Measurements from ENCODE around the gene SGSH. TPM values are rescaled to one million over a fixed set of nuclear protein-coding genes. Genes with fewer than 3 reads are reported as not detected.

SGSH gene
- total RNA-seq, 1 experiment from 2014 or later = 33.4 TPM

GRCh38 chr17:80227156-80227555 is 7.0 kb upstream of the SGSH start:
- CTCF ChIA-PET = no interaction called here
- POLR2A ChIA-PET (ENCODE audit: low non-redundant PET) = no interaction called here
- Histone ChIP-seq H3K27ac (ENCODE audit: low read depth, low read length, poor library complexity, severe bottlenecking) (no peak overlapping the region), H3K36me3 (ENCODE audit: insufficient read depth, low read length, poor library complexity, severe bottlenecking) (no peaks in the 10 kb centered on the region), H3K4me1 (ENCODE audit: insufficient read depth, low read length, poor library complexity, severe bottlenecking) (no peaks in the 10 kb centered on the region), H3K4me3 (ENCODE audit: low read depth, low read length, poor library complexity, severe bottlenecking) (no peak overlapping the region), H3K27me3 (replicated peaks; ENCODE audit: insufficient read depth, low read depth, low read length, poor library complexity) (no peaks in the 10 kb centered on the region), H3K9me3 (ENCODE audit: low read depth, low read length, poor library complexity, severe bottlenecking) (peaks cover 6% of the 10 kb centered on the region)
- no peak for DNase-seq (ENCODE audit: low spot score)
- BruUV-seq (replicated peaks) = no TSS peak
- intact Hi-C loops (cut with micrococcal nuclease; ENCODE audit: unreplicated experiment) = no loop called here
- TF ChIP-seq EZH2 (IDR thresholded peaks at IDR 0.05; ENCODE audit: borderline replicate concordance, low read depth, low read length, poor library complexity, severe bottlenecking) (no peak), CTCF (conservative IDR thresholded peaks at IDR 0.05; ENCODE audit: low read depth, low read length) (no peak)

GRCh38 chr17:80225230-80225629 is 5.1 kb upstream of the SGSH start:
- no peak for DNase-seq (ENCODE audit: low spot score)
- Histone ChIP-seq H3K36me3 (ENCODE audit: insufficient read depth, low read length, poor library complexity, severe bottlenecking) (no peaks in the 10 kb centered on the region), H3K4me3 (ENCODE audit: low read depth, low read length, poor library complexity, severe bottlenecking) (no peak overlapping the region), H3K27ac (ENCODE audit: low read depth, low read length, poor library complexity, severe bottlenecking) (no peak overlapping the region), H3K4me1 (ENCODE audit: insufficient read depth, low read length, poor library complexity, severe bottlenecking) (no peaks in the 10 kb centered on the region), H3K27me3 (replicated peaks; ENCODE audit: insufficient read depth, low read depth, low read length, poor library complexity) (no peaks in the 10 kb centered on the region), H3K9me3 (ENCODE audit: low read depth, low read length, poor library complexity, severe bottlenecking) (no peaks in the 10 kb centered on the region)
- POLR2A ChIA-PET (ENCODE audit: low non-redundant PET) = no interaction called here
- CTCF ChIA-PET = no interaction called here
- TF ChIP-seq CTCF (conservative IDR thresholded peaks at IDR 0.05; ENCODE audit: low read depth, low read length) (no peak), EZH2 (IDR thresholded peaks at IDR 0.05; ENCODE audit: borderline replicate concordance, low read depth, low read length, poor library complexity, severe bottlenecking) (no peak)
- BruUV-seq (replicated peaks) = no TSS peak
- intact Hi-C loops (cut with micrococcal nuclease; ENCODE audit: unreplicated experiment) = no loop called here

- peaks cover 1% of the 10 kb centered on the region for H3K4me1 ChIP-seq (ENCODE audit: insufficient read depth, low read length, poor library complexity, severe bottlenecking)
- no peak overlapping the region for H3K4me3 ChIP-seq (ENCODE audit: low read depth, low read length, poor library complexity, severe bottlenecking)
- no peaks in the 10 kb centered on the region for H3K27me3 ChIP-seq (replicated peaks; ENCODE audit: insufficient read depth, low read depth, low read length, poor library complexity)
- H3K9me3 ChIP-seq (ENCODE audit: low read depth, low read length, poor library complexity, severe bottlenecking) = no peaks in the 10 kb centered on the region
- CTCF ChIA-PET = no interaction called here
- TF ChIP-seq EZH2 (IDR thresholded peaks at IDR 0.05; ENCODE audit: borderline replicate concordance, low read depth, low read length, poor library complexity, severe bottlenecking) (no peak), CTCF (conservative IDR thresholded peaks at IDR 0.05; ENCODE audit: low read depth, low read length) (no peak)
- BruUV-seq (replicated peaks) = no TSS peak
- POLR2A ChIA-PET (ENCODE audit: low non-redundant PET) = no interaction called here
- no peak overlapping the region for H3K27ac ChIP-seq (ENCODE audit: low read depth, low read length, poor library complexity, severe bottlenecking)
- intact Hi-C loops (cut with micrococcal nuclease; ENCODE audit: unreplicated experiment) = no loop called here
- DNase-seq (ENCODE audit: low spot score) = no peak
- H3K36me3 ChIP-seq (ENCODE audit: insufficient read depth, low read length, poor library complexity, severe bottlenecking) = no peaks in the 10 kb centered on the region
These were observed 4.5 kb upstream of the SGSH start for GRCh38 chr17:80224683-80225082.

Measured in A673 (cell line).